HG03135 (cell line): ENCODE data around the gene TMEM109.

Source experiments
- ATAC-seq: cut with Tn5 transposase; IDR thresholded peaks from one replicate; pipeline ENCODE4 v1.9.1; 2021; ENCODE audit warnings: mild to moderate bottlenecking, moderate library complexity; ENCODE audit not compliant: unreplicated experiment

The TMEM109 gene

GRCh38 chr11:60924906-60925853 is 11.2 kb downstream of the TMEM109 start:
- ATAC-seq, result no peak

- no peak for ATAC-seq
Observed at GRCh38 chr11:60925868-60926267, 11.9 kb downstream of the TMEM109 start.

GRCh38 chr11:60926500-60926899 is 12.5 kb downstream of the TMEM109 start:
- no peak for ATAC-seq

- ATAC-seq, result no peak
Observed at GRCh38 chr11:60927061-60927592, 13.2 kb downstream of the TMEM109 start.

- ATAC-seq, result no peak
Observed at GRCh38 chr11:60927600-60927999, 13.6 kb downstream of the TMEM109 start.

GRCh38 chr11:60928563-60929001 is 14.6 kb downstream of the TMEM109 start:
- no peak for ATAC-seq

- ATAC-seq, result no peak
Observed at GRCh38 chr11:60929764-60930163, 15.8 kb downstream of the TMEM109 start.

GRCh38 chr11:60930394-60930793 is 16.4 kb downstream of the TMEM109 start:
- ATAC-seq, result no peak

GRCh38 chr11:60931917-60932316 is 18.0 kb downstream of the TMEM109 start:
- ATAC-seq, result no peak

GRCh38 chr11:60932605-60933356 is 18.8 kb downstream of the TMEM109 start:
- no peak for ATAC-seq

- no peak for ATAC-seq
Observed at GRCh38 chr11:60933416-60934123, 19.6 kb downstream of the TMEM109 start.

- no peak for ATAC-seq
Observed at GRCh38 chr11:60934124-60934789, 20.3 kb downstream of the TMEM109 start.

GRCh38 chr11:60934790-60935605 is 21.0 kb downstream of the TMEM109 start:
- ATAC-seq, result no peak

GRCh38 chr11:60935676-60936442 is 21.9 kb downstream of the TMEM109 start:
- no peak for ATAC-seq

- ATAC-seq, result no peak
Observed at GRCh38 chr11:60936467-60937143, 22.6 kb downstream of the TMEM109 start.

GRCh38 chr11:60937144-60937527 is 23.2 kb downstream of the TMEM109 start:
- no peak for ATAC-seq

- no peak for ATAC-seq
Observed at GRCh38 chr11:60937811-60938210, 23.9 kb downstream of the TMEM109 start.

GRCh38 chr11:60938500-60938899 is 24.5 kb downstream of the TMEM109 start:
- ATAC-seq, result no peak
